HG03575 (cell line): Measurements from ENCODE around the gene CDYL2.

Source experiments
- ATAC-seq: cut with Tn5 transposase; IDR thresholded peaks from one replicate; pipeline ENCODE4 v1.9.1; 2021; ENCODE audit not compliant: unreplicated experiment, insufficient number of reproducible peaks, low FRiP score; ENCODE audit errors: extremely low read depth

CDYL2 gene

GRCh38 chr16:80804526-80805383, at the start of gene CDYL2:
Gene CDYL2 (minus strand): TSS chr16:80804598. CDS start chr16:80804173, 425 bp downstream.
- ATAC-seq, result no peak

- no peak for ATAC-seq
Measured at GRCh38 chr16:80852261-80852872, 48.0 kb upstream of the CDYL2 start.

- no peak for ATAC-seq
Measured at GRCh38 chr16:80851831-80852230, 47.4 kb upstream of the CDYL2 start.

GRCh38 chr16:80850757-80851156, 46.4 kb upstream of the CDYL2 start:
- no peak for ATAC-seq

DNA sequence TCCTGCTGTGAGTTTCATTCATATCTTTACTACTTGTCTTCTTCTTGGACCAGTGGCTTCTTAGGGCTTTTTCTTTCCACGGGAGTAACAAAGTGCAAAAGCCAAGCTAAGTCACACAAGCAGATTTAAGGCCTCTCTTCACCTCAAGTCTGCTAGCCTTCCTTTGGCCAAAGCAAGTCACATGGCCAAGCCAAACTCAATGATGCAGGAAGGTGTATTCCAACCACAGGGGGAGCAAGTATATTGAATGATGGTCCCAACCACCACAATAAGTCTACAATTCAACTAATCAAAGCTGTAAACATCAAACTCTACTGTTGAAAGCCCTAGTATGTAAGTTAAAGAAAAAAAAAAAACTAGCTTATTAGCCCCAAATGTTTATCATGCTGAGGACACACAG, 44.5 kb upstream of the CDYL2 start:
- ATAC-seq, result no peak

GRCh38 chr16:80846680-80847079, 42.3 kb upstream of the CDYL2 start:
- no peak for ATAC-seq

- no peak for ATAC-seq
Measured at GRCh38 chr16:80846275-80846674, 41.9 kb upstream of the CDYL2 start.

GRCh38 chr16:80844395-80844794, 40.0 kb upstream of the CDYL2 start:
- ATAC-seq, result no peak

GRCh38 chr16:80841231-80841630, 36.8 kb upstream of the CDYL2 start:
- ATAC-seq, result no peak

DNA sequence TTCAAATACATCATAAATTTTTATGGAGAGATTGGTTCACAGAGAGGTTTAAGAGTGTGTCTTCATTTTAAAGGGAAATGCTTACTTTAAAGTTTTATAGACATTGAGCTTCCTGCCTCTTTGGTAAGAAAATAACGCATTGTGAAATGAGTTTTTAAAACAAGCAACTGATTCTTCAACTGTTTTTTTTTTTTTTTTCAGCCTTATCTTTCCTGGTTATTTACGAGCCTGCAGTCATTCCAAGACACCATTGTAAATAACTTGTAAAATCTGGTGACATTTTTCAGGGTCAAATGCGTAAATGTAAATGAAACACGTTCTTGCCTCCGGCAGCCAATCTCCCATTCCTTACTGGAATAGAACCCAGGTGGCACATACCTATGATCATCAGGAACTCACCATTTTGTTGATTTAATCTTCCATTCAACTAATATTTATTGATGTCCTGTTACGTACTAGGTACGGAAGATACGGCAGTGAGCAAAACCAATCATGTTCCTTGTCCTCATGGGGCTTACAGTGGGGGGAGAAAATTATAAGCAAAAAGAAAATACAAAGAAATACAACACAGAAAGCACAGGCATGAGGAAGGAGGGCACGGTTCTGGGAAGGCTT, 33.2 kb upstream of the CDYL2 start:
- no peak for ATAC-seq

- ATAC-seq, result no peak
Measured at GRCh38 chr16:80836846-80837245, 32.4 kb upstream of the CDYL2 start.

DNA sequence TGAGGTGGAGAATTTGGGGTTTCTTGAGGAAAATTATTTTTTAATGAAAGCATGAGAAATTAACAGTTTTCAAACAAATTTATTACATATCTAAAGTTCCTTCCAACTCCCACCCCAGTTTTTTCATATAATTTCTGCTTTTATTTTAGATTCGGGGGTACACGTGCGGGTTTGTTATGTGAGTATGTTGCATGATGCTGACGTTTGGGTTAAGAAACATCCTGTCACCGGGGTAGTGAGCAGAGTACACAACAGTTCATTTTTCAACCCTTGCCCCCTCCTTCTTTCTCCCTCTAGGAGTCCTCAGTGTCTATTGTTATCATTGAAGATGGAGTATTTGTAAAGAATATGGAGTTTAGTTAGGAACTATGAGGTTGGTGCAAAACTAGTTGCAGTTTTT, 31.8 kb upstream of the CDYL2 start:
- no peak for ATAC-seq

- no peak for ATAC-seq
Measured at GRCh38 chr16:80831039-80831438, 26.6 kb upstream of the CDYL2 start.

GRCh38 chr16:80828495-80828894, 24.1 kb upstream of the CDYL2 start:
- no peak for ATAC-seq

DNA sequence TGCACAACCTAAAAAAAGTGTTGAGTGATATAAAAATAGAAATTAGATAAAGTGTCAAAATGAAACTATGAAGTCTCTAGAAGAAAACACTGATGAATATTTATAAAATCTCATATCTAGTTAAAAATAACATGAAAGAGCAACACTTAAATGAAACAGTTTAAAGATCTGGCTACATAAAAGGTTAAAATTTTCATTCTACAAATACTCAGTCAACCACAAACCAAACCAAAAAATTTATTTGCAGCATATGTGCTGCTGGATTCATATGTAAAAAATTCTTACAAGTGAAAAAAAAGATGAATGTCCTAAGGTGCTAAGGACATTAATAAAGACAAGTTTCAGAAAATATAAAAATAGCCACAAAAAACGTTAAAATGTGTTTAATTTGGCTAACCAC, 22.6 kb upstream of the CDYL2 start:
- no peak for ATAC-seq

GRCh38 chr16:80825365-80825758, 21.0 kb upstream of the CDYL2 start:
- ATAC-seq, result no peak

GRCh38 chr16:80824623-80825364, 20.4 kb upstream of the CDYL2 start:
- ATAC-seq, result no peak

DNA sequence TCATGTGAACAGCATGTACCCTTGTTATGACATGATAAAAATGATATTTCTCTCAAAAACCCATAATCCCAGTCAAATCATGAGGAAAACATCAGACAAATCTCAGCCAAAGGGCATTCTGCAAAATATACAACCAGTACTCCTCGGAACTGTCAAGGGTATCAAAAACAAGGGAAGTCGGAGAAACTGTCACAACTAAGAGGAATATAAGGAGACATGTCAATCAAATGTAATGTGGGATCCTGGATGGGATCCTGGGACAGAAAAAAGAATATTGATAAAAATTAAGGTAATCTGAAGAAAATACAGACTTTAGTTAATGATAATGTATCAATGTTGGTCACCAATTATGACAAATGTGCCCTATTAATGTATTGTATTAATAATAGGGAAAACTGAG, 15.6 kb upstream of the CDYL2 start:
- no peak for ATAC-seq

- no peak for ATAC-seq
Measured at GRCh38 chr16:80816356-80816755, 12.0 kb upstream of the CDYL2 start.
